Stimulated activated CD8-positive, alpha-beta memory T cell treated with anti-CD3 and anti-CD28 coated beads, Interleukin-4, amount 100 ng/mL, for 48 hours (primary cell): ENCODE results near the gene OPRL1.
A peak's percentile ranks its signal among the peaks of the same experiment; 100 is the strongest.

Experiments used
- DNase-seq: peaks from one replicate; pipeline ENCODE4 v3.0.0-alpha.2; 2020

OPRL1 gene

DNA sequence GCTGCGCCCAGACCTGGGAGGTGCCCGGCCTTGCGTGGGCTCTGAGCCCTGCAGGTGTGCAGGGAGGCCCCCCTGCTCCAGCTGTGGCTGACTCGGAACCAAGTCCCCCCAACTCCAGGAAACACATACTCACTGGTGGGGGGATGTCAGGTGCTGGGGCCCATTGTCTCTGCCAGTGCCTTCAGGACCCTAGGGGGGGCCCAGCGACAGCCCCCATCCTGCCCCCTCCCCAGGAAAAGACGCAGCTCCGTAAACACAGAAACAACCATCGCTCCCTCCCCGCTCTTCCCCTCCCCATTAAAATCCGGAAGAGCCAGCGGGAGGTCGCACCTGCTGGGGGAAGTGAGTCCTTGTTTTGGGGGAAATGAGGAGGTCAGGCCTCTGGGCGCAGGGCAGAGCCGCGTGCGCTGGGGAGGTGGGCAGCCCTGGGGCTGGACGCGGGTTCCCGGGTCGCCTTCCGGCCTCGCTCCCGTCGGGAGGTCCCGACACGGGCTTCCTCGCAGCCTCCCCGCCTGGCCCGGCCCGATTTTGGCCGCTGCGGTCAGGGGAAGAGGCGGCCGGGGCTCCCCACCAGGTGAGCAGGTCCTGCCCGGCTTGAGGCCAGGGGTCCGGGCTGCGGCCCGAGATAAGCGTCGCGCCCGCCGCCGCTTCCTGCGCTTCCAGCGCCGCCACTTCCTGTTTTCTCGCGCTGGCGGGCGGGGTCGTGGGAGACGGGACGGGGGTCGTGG lies 37.7 kb upstream of the OPRL1 start:
- no peak for DNase-seq

- DNase-seq: no peak
These were observed 36.1 kb upstream of the OPRL1 start for GRCh38 chr20:64043768-64044167.

GRCh38 chr20:64044484-64045247 lies 35.2 kb upstream of the OPRL1 start:
- DNase-seq: no peak

- DNase-seq: no peak
These were observed 34.4 kb upstream of the OPRL1 start for GRCh38 chr20:64045346-64046011.

- no peak for DNase-seq
These were observed 32.9 kb upstream of the OPRL1 start for GRCh38 chr20:64047046-64047389.

GRCh38 chr20:64047968-64048401 lies 31.9 kb upstream of the OPRL1 start:
- DNase-seq: no peak

DNA sequence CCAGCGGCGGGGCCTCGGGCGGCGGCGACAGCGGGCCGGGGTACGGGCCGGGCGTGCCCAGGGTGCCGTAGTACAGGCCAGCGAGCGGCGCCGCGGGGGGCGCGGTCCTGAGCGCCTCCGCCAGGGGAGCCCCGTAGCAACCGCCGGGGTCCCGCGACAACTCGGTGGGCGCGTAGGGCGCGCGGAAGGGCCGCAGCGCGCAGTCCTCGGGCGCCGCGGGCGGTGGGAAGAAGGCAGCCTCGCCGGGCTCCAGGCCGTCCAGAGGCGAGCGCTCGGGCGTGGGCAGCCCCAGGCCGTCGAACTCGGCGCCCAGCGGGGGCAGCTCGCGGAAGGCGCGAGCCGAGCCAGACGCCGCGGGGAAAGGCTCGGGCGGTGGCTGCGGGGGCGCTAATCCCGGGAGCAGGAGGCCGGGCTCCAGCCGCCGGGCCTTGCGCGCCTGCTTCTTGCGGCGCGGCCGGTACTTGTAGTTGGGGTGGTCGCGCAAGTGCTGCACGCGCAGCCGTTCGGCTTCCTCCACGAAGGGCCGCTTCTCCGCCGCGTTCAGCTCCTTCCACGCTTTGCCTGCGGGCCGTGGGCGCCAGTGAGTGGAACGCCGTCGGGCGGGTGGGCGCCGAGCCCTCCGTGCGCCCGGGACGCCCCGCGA lies 31.4 kb upstream of the OPRL1 start:
- DNase-seq: no peak

DNA sequence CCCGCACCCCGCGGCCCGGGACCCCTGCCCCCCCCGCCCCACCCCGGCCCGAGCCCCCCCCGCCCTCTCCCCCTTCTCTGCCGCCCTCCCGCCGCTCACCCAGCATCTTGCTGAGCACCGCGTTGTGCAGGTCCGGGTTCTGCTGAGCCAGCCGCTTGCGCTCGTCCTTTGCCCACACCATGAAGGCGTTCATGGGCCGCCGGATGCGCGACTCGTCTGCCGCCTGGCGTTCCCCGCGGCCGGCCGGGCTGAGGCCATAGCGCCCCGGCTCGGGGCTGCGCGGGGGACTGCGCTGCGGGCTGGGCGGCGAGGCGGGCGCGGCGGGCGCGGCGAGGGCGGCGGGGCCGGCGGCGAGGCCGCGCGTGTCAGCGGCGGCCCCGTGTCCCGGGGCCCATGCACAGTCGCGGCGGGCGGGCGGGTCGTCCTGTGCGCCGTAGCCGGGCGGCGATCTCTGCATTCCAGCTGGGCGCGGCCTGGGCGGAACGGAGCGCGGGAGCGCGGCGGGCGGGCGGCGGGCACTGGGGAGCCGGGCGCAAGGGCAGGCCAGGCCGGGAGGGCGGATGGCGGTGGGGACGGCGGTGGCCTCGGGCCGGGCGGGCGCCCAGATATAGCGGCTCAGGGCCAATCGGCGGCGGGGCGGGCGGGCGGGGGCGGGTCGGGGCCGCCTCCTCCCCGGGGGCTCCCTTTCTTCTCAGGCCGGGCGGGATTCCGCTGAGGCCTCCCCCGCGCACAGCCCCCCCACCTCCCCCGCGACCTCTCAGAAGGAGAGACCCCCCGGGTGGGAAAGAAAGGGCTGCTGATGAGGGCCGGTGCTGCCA lies 30.6 kb upstream of the OPRL1 start, which contains the start of gene SOX18:
SOX18 (minus strand) TSS at position 580 of the 818 bp plus-strand sequence; CDS start at position 457, 123 bp downstream.
- peak; percentile 57 for DNase-seq

DNA sequence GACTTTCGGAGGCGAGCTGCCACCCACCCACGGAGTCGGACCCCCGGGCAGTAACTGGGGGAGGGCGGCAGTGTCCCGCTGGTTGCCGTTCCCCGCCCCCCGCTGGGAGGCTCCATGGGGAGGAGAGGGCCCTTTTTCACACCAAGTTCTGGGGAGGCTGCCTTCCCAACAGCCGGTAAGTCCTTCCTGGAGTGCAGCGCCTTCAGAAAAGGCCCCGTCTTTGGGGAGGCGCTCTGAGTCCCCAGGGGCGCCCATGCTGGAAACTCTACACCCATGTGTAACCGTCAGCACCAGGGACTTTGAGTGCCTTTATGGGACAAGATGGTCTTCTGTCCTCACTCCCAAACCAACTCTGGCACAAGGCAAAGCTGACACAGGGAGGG lies 30.0 kb upstream of the OPRL1 start:
- no peak for DNase-seq

- no peak for DNase-seq
These were observed 29.4 kb upstream of the OPRL1 start for GRCh38 chr20:64050261-64051032.

DNA sequence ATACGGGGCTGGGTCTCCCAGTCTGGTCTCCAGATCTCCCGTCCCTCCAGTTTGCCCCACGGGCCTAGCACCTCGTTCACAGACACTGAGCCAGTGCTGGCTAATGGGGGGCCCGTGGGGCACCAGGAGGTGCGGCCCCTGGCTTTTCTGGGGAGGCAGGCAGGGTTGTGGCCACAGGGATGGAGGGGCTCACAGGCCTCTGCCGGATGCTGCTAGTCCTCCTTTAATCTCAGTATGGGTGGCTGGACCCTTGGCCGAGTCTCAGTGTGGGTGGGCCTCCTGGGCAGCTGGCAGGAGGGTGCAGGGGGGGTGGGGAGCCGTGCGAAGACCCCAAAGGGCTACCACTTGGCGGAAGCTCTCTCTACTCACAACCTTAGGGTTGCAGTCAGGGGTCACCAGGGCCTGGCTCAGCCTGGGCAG lies 28.8 kb upstream of the OPRL1 start:
- DNase-seq: no peak

- no peak for DNase-seq
These were observed 28.1 kb upstream of the OPRL1 start for GRCh38 chr20:64051561-64052325.

DNA sequence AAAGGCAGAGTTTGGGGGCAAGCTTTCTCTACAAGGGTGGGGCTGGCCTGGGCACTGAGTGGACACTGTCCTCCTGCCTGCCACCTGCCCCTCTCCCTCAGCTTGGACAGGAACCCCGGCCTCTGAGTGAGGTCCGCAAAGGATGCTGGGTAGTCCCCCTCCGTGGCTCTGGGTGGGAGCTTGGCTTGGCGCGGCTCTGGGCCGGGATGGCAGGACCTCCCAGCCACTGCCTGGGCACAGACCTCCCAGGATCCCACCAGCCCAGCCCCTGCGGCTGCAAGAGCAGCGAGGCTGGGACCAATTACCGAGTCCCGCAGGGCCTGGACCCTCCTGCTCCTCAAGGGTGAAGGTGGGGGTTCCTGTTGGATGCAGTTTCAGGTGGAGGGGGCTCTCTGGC lies 27.6 kb upstream of the OPRL1 start:
- DNase-seq: no peak

GRCh38 chr20:64052987-64053840 lies 26.7 kb upstream of the OPRL1 start:
- no peak for DNase-seq

DNA sequence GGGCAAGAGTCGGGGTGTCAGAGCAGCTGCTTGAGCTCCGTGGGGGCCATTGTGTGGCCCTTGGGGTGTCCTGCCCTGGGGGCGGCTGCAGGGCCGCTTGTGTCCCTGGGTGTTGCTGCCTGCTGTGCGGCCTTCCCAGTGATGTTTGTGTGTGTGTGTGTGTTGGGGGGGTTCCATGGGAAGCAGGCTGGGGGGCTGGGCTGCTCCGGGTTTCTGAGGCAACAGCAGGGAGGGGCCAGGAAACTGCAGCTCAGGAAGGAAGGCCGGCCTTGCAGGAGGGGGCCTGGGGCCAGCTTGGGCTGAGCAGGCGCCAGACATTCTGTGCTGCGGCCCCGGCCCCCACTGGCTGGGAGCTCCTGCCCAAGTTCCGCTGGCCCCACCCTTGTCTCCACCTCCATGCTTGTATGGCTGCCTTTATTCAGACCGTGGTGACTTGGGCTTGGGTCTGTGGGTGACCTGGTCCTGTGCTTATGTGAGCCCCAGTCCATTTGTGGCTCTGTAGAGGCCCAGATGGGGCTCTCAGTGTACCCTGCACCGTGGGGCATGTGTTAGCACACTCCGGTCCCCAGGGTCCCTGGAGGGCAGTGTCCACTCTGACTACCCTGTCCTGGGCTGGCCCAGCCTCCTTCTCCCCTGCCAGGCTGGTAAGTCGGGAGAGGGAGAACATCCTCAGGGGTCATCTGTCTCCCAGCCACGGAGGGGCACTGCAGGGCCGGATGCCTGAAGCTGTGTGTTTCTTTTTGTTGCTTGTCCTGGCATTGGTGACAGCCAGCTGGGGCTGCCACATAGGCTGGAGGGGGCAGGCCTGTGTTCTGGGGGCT lies 25.8 kb upstream of the OPRL1 start:
- DNase-seq: no peak

- DNase-seq: no peak
These were observed 24.4 kb upstream of the OPRL1 start for GRCh38 chr20:64055396-64055892.

DNA sequence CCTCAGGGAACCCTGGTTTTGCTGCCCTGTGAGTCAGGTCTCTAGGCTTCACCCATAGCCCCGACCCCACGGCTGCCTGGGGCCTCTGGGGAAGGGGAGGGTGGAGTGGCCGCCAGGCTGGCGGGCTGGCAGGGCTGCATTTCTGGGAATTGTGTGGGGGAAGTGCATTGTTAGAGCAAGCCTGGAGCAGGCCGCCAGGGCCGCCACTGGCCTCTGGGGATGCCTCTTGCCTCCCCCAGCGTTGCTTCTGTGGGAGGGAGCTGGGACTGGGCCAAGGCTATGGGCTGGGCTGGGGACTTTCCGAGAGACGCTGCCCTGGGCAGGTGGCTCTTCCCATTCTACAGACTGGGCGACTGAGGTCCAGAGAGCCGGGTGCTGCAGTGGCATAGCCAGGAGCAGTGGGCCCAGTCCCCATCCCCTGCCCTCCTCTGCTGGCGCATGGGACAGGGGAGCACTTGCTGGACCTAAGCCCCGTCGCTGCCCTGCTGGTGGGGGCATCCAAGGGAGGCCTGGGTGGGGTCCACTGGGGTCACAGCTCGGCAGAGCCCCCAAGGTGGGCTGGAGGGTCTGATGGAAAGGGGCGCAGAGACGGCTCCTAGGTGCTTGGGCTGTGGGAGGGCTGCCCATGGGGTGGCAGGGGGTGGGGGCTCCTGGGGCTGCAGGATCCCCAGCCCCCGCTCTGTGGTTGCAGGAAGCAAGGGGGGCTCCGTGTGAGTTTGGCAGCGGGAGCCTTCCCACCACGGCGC lies 23.8 kb upstream of the OPRL1 start:
- DNase-seq: no peak

DNA sequence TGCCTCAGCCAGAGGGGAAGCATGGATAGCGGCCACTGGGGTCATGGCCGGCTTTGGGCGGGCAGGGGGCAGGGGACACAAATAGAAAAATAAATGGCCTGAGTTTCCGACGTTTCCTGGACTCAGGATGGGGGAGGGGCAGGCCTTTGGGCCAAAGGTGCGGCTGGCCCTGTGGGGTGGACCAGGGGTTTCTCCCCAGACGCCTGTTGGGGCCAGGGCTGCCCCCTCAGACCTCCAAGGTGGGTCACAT lies 23.3 kb upstream of the OPRL1 start:
- no peak for DNase-seq
